ENCODE measurements around the gene ABHD14A.

Gene ABHD14A

GRCh38 chr3:51957520-51958205 is 17.2 kb upstream of the ABHD14A start:
- no peak overlapping the region for H3K27ac ChIP-seq (ENCODE audit: low read depth, low read length)
- H3K27me3 ChIP-seq (ENCODE audit: control insufficient read depth in 5 of 5, insufficient read depth in 4 of 5, low read length in 5 of 5): no peaks in the 10 kb centered on the region
- H3K4me3 ChIP-seq (ENCODE audit: low read depth in 1 of 5, low read length in 5 of 5): no peak overlapping the region
- H3K36me3 ChIP-seq (ENCODE audit: control insufficient read depth in 5 of 5, insufficient read depth in 5 of 5, low read length in 5 of 5): peaks cover 0 to 39% (median 23%) of the 10 kb centered on the region in 5 donors
- H3K4me1 ChIP-seq (ENCODE audit: control insufficient read depth in 5 of 5, insufficient read depth in 5 of 5, low read length in 5 of 5): peaks cover 3 to 23% (median 16%) of the 10 kb centered on the region in 5 donors
- no peaks in the 10 kb centered on the region for H3K9me3 ChIP-seq (ENCODE audit: control insufficient read depth in 5 of 5, low read length in 5 of 5)
- H3K9ac ChIP-seq (ENCODE audit: low read length in 5 of 5): no peak overlapping the region

- H3K27me3 ChIP-seq (ENCODE audit: control insufficient read depth in 5 of 5, insufficient read depth in 4 of 5, low read length in 5 of 5): no peaks in the 10 kb centered on the region
- H3K9ac ChIP-seq (ENCODE audit: low read length in 5 of 5): no peak overlapping the region
- H3K36me3 ChIP-seq (ENCODE audit: control insufficient read depth in 5 of 5, insufficient read depth in 5 of 5, low read length in 5 of 5): peaks cover 0 to 39% (median 23%) of the 10 kb centered on the region in 5 donors
- H3K4me3 ChIP-seq (ENCODE audit: low read depth in 1 of 5, low read length in 5 of 5): no peak overlapping the region
- H3K9me3 ChIP-seq (ENCODE audit: control insufficient read depth in 5 of 5, low read length in 5 of 5): no peaks in the 10 kb centered on the region
- H3K4me1 ChIP-seq (ENCODE audit: control insufficient read depth in 5 of 5, insufficient read depth in 5 of 5, low read length in 5 of 5): peaks cover 3 to 23% (median 16%) of the 10 kb centered on the region in 5 donors
- H3K27ac ChIP-seq (ENCODE audit: low read depth, low read length): no peak overlapping the region
Observed at GRCh38 chr3:51958603-51959521, 16.0 kb upstream of the ABHD14A start.

- H3K4me3 ChIP-seq (ENCODE audit: low read depth in 1 of 5, low read length in 5 of 5): no peak overlapping the region
- no peaks in the 10 kb centered on the region for H3K9me3 ChIP-seq (ENCODE audit: control insufficient read depth in 5 of 5, low read length in 5 of 5)
- peaks cover 3 to 23% (median 16%) of the 10 kb centered on the region in 5 donors for H3K4me1 ChIP-seq (ENCODE audit: control insufficient read depth in 5 of 5, insufficient read depth in 5 of 5, low read length in 5 of 5)
- H3K27ac ChIP-seq (ENCODE audit: low read depth, low read length): no peak overlapping the region
- peaks cover 0 to 39% (median 23%) of the 10 kb centered on the region in 5 donors for H3K36me3 ChIP-seq (ENCODE audit: control insufficient read depth in 5 of 5, insufficient read depth in 5 of 5, low read length in 5 of 5)
- H3K9ac ChIP-seq (ENCODE audit: low read length in 5 of 5): no peak overlapping the region
- no peaks in the 10 kb centered on the region for H3K27me3 ChIP-seq (ENCODE audit: control insufficient read depth in 5 of 5, insufficient read depth in 4 of 5, low read length in 5 of 5)
Observed at GRCh38 chr3:51959651-51960050, 15.2 kb upstream of the ABHD14A start.

GRCh38 chr3:51960386-51960785 is 14.5 kb upstream of the ABHD14A start:
- no peaks in the 10 kb centered on the region for H3K9me3 ChIP-seq (ENCODE audit: control insufficient read depth in 5 of 5, low read length in 5 of 5)
- H3K36me3 ChIP-seq (ENCODE audit: control insufficient read depth in 5 of 5, insufficient read depth in 5 of 5, low read length in 5 of 5): peaks cover 0 to 39% (median 23%) of the 10 kb centered on the region in 5 donors
- peaks cover 3 to 20% (median 12%) of the 10 kb centered on the region in 5 donors for H3K4me1 ChIP-seq (ENCODE audit: control insufficient read depth in 5 of 5, insufficient read depth in 5 of 5, low read length in 5 of 5)
- no peak overlapping the region for H3K27ac ChIP-seq (ENCODE audit: low read depth, low read length)
- H3K27me3 ChIP-seq (ENCODE audit: control insufficient read depth in 5 of 5, insufficient read depth in 4 of 5, low read length in 5 of 5): no peaks in the 10 kb centered on the region
- H3K4me3 ChIP-seq (ENCODE audit: low read depth in 1 of 5, low read length in 5 of 5): no peak overlapping the region
- H3K9ac ChIP-seq (ENCODE audit: low read length in 5 of 5): no peak overlapping the region

GRCh38 chr3:51961011-51961410 is 13.9 kb upstream of the ABHD14A start:
- Histone ChIP-seq H3K27me3 (ENCODE audit: control insufficient read depth in 5 of 5, insufficient read depth in 4 of 5, low read length in 5 of 5) (no peaks in the 10 kb centered on the region), H3K9ac (ENCODE audit: low read length in 5 of 5) (no peak overlapping the region), H3K4me1 (ENCODE audit: control insufficient read depth in 5 of 5, insufficient read depth in 5 of 5, low read length in 5 of 5) (peaks cover 3 to 18% (median 12%) of the 10 kb centered on the region in 5 donors), H3K9me3 (ENCODE audit: control insufficient read depth in 5 of 5, low read length in 5 of 5) (no peaks in the 10 kb centered on the region), H3K27ac (ENCODE audit: low read depth, low read length) (no peak overlapping the region), H3K36me3 (ENCODE audit: control insufficient read depth in 5 of 5, insufficient read depth in 5 of 5, low read length in 5 of 5) (peaks cover 0 to 39% (median 23%) of the 10 kb centered on the region in 5 donors), H3K4me3 (ENCODE audit: low read depth in 1 of 5, low read length in 5 of 5) (no peak overlapping the region)

- Histone ChIP-seq H3K4me1 (ENCODE audit: control insufficient read depth in 5 of 5, insufficient read depth in 5 of 5, low read length in 5 of 5) (peaks cover under 1 to 18% (median 13%) of the 10 kb centered on the region in 5 donors), H3K4me3 (ENCODE audit: low read depth in 1 of 5, low read length in 5 of 5) (no peak overlapping the region), H3K27ac (ENCODE audit: low read depth, low read length) (no peak overlapping the region), H3K9ac (ENCODE audit: low read length in 5 of 5) (peak overlapping the region in 1 of 5 donors; percentile 4), H3K36me3 (ENCODE audit: control insufficient read depth in 5 of 5, insufficient read depth in 5 of 5, low read length in 5 of 5) (peaks cover 0 to 39% (median 23%) of the 10 kb centered on the region in 5 donors), H3K9me3 (ENCODE audit: control insufficient read depth in 5 of 5, low read length in 5 of 5) (no peaks in the 10 kb centered on the region), H3K27me3 (ENCODE audit: control insufficient read depth in 5 of 5, insufficient read depth in 4 of 5, low read length in 5 of 5) (no peaks in the 10 kb centered on the region)
Observed at GRCh38 chr3:51961602-51962569, 13.0 kb upstream of the ABHD14A start.

- peaks cover 0 to 33% (median 23%) of the 10 kb centered on the region in 5 donors for H3K36me3 ChIP-seq (ENCODE audit: control insufficient read depth in 5 of 5, insufficient read depth in 5 of 5, low read length in 5 of 5)
- H3K27me3 ChIP-seq (ENCODE audit: control insufficient read depth in 5 of 5, insufficient read depth in 4 of 5, low read length in 5 of 5): no peaks in the 10 kb centered on the region
- H3K27ac ChIP-seq (ENCODE audit: low read depth, low read length): no peak overlapping the region
- peaks cover 0 to 23% (median 17%) of the 10 kb centered on the region in 5 donors for H3K4me1 ChIP-seq (ENCODE audit: control insufficient read depth in 5 of 5, insufficient read depth in 5 of 5, low read length in 5 of 5)
- H3K4me3 ChIP-seq (ENCODE audit: low read depth in 1 of 5, low read length in 5 of 5): no peak overlapping the region
- peak overlapping the region in 1 of 5 donors; percentile 2 for H3K9ac ChIP-seq (ENCODE audit: low read length in 5 of 5)
- H3K9me3 ChIP-seq (ENCODE audit: control insufficient read depth in 5 of 5, low read length in 5 of 5): no peaks in the 10 kb centered on the region
Observed at GRCh38 chr3:51962854-51963530, 11.9 kb upstream of the ABHD14A start.

- Histone ChIP-seq H3K4me1 (ENCODE audit: control insufficient read depth in 5 of 5, insufficient read depth in 5 of 5, low read length in 5 of 5) (peaks cover 2 to 31% (median 25%) of the 10 kb centered on the region in 5 donors), H3K9ac (ENCODE audit: low read length in 5 of 5) (no peak overlapping the region)
Observed at GRCh38 chr3:51963951-51964451, 10.9 kb upstream of the ABHD14A start.

GRCh38 chr3:51964521-51964920 is 10.3 kb upstream of the ABHD14A start:
- Histone ChIP-seq H3K4me3 (ENCODE audit: low read depth in 1 of 5, low read length in 5 of 5) (no peak overlapping the region), H3K9ac (ENCODE audit: low read length in 5 of 5) (peak overlapping the region in 1 of 5 donors; percentile 30), H3K27me3 (ENCODE audit: control insufficient read depth in 5 of 5, insufficient read depth in 4 of 5, low read length in 5 of 5) (no peaks in the 10 kb centered on the region), H3K4me1 (ENCODE audit: control insufficient read depth in 5 of 5, insufficient read depth in 5 of 5, low read length in 5 of 5) (peaks cover 2 to 31% (median 25%) of the 10 kb centered on the region in 5 donors), H3K36me3 (ENCODE audit: control insufficient read depth in 5 of 5, insufficient read depth in 5 of 5, low read length in 5 of 5) (peaks cover 0 to 18% (median 10%) of the 10 kb centered on the region in 5 donors), H3K27ac (ENCODE audit: low read depth, low read length) (no peak overlapping the region), H3K9me3 (ENCODE audit: control insufficient read depth in 5 of 5, low read length in 5 of 5) (no peaks in the 10 kb centered on the region)

More at GRCh38 chr3:51963951-51964451, 10.9 kb upstream of the ABHD14A start:
- no peaks in the 10 kb centered on the region for H3K9me3 ChIP-seq (ENCODE audit: control insufficient read depth in 5 of 5, low read length in 5 of 5)
- no peak overlapping the region for H3K4me3 ChIP-seq (ENCODE audit: low read depth in 1 of 5, low read length in 5 of 5)
- H3K27me3 ChIP-seq (ENCODE audit: control insufficient read depth in 5 of 5, insufficient read depth in 4 of 5, low read length in 5 of 5): no peaks in the 10 kb centered on the region
- peaks cover 0 to 23% (median 16%) of the 10 kb centered on the region in 5 donors for H3K36me3 ChIP-seq (ENCODE audit: control insufficient read depth in 5 of 5, insufficient read depth in 5 of 5, low read length in 5 of 5)
- H3K27ac ChIP-seq (ENCODE audit: low read depth, low read length): no peak overlapping the region
